Activated B cell treated with CpG ODN at 0.5 μM for 24 hours (primary cell): ENCODE results near the gene PEAK3. TPM values are rescaled to one million over a fixed set of nuclear protein-coding genes. Genes with fewer than 3 reads are reported as not detected.
A peak's percentile ranks its signal among the peaks of the same experiment; 100 is the strongest.

Experiments
- ATAC-seq: fragments of 200-7000 bp; cut with Tn5 transposase; one replicate; pipeline ENCODE4 v1.10.0; 2021; ENCODE audit warnings: low read depth, mild to moderate bottlenecking, moderate library complexity
- CTCF ChIA-PET: fragments of 350-600 bp; sonication (Branson Sonifier 250); formaldehyde crosslinking; loops from one replicate; lab custom pipeline; 2021; ENCODE audit warnings: antibody characterized with exemption; lab: Charles Lee
- POLR2A ChIA-PET: fragments of 350-600 bp; sonication (Branson Sonifier 250); formaldehyde crosslinking; loops from one replicate; lab custom pipeline; 2021; ENCODE audit warnings: antibody characterized with exemption; lab: Charles Lee
- DNase-seq: peaks from one replicate; pipeline ENCODE4 v3.0.0; 2022
- H3K27ac Mint-ChIP-seq: one replicate; pipeline ENCODE4 v1.8.0; 2020; ENCODE audit warnings: mixed read lengths
- H3K27me3 Mint-ChIP-seq: one replicate; pipeline ENCODE4 v1.8.0; 2021; ENCODE audit warnings: mixed read lengths
- H3K36me3 Mint-ChIP-seq: one replicate; pipeline ENCODE4 v1.8.0; 2021; ENCODE audit warnings: low read depth, mixed read lengths
- H3K4me1 Mint-ChIP-seq: one replicate; pipeline ENCODE4 v1.8.0; 2021; ENCODE audit warnings: mixed read lengths
- H3K4me3 Mint-ChIP-seq: one replicate; pipeline ENCODE4 v1.8.0; 2020; ENCODE audit warnings: mild to moderate bottlenecking, mixed read lengths
- H3K9me3 Mint-ChIP-seq: one replicate; pipeline ENCODE4 v1.8.0; 2020; ENCODE audit warnings: mixed read lengths
- CTCF ChIP-seq: fragments of 200-600 bp; IDR thresholded peaks from one replicate; pipeline ENCODE4 v1.8.0; 2022; ENCODE audit warnings: antibody characterized with exemption, mild to moderate bottlenecking
- intact Hi-C: fragments of 100-400 bp; cut with micrococcal nuclease; formaldehyde crosslinking; loops from one replicate; pipeline ENCODE4 v1.15.1; 2024
- total RNA-seq: library from RNA; stranded (reverse); gene quantifications from 2 replicates; pipeline ENCODE4 v1.2.3, GENCODE V29; 2022

The PEAK3 gene
- total RNA-seq, 1 donor from 2014 or later: 0.09 TPM

DNA sequence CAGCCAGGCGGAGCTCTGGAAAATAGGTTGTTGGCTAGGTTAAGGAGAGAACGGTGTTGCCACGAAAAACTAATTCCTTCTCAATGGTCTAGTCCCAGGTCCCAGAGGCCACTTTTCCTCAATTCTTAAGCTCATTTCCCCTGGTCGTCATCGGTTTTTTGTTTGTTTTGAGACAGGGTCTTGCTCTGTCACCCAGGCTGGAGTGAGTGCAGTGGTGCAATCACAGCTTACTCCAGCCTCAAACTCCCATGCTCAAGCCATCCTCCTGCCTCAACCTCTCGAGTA, 44.2 kb downstream of the PEAK3 start:
- TF ChIP-seq CTCF: no peak
- H3K9me3 Mint-ChIP-seq: no peaks in the 10 kb centered on the region
- DNase-seq: no peak
- H3K4me3 Mint-ChIP-seq: peak overlapping the region; percentile 99
- peaks cover 50% of the 10 kb centered on the region for H3K36me3 Mint-ChIP-seq
- ATAC-seq: no peak
- ChIA-PET POLR2A (interaction anchor here (0.6 to 9.7 kb wide), 15 partner anchors 10 to 306 kb away, joined by 3 to 103 read pairs (median 4); no protein-coding TSS in a partner anchor), CTCF (interaction anchor here (1.0 to 2.3 kb wide), 2 partner anchors 36 to 82 kb away, joined by 4 to 6 read pairs; no protein-coding TSS in a partner anchor)
- no peaks in the 10 kb centered on the region for H3K27me3 Mint-ChIP-seq
- H3K4me1 Mint-ChIP-seq: peaks cover 79% of the 10 kb centered on the region
- intact Hi-C loops: no loop called here
- peak overlapping the region; percentile 99 for H3K27ac Mint-ChIP-seq

DNA sequence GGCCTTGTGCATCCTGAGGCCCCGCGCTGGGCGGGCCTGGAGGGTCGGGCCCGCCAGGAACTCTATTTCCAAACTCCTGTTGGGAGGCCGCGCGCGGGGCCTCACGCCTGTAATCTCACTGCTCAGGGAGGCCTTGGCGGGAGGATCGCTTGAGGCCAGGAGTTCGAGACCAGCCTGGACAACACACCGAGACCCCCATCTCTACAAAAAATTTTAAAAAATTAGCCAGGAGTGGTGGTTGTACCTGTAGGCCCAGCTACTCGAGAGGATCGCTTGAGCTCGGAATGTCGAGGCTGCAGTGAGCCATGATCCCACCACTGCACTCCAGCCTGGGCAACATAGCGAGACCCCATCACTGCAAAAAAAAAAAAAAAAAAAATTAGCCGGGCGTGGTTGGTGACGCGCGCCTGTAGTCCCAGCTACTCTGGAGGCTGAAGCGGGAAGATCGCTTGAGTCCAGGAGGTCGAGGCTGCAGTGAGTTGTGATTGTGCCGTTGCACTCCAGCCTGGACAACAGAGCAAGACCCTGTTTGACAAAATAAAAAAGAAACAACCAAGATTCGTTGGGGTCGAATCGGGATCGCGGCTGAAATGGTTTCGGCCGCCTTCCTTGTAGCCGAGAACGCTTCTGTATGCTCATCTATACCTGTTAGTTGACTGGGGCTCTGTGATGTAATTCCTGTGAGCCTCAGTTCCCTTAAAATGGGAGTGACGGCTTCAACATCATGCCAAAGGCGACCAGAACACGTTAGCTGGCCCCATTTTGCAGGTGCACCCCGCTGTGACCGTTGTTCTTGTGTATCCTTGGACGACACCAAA, 44.7 kb downstream of the PEAK3 start:
- intact Hi-C loops: no loop called here
- POLR2A ChIA-PET: interaction anchor here (0.5 to 9.7 kb wide), 17 partner anchors 10 to 370 kb away, joined by 3 to 103 read pairs (median 4); partner anchors contain the start of gene GADD45B
- DNase-seq: no peak
- Mint-ChIP-seq H3K27ac (peak overlapping the region; percentile 99), H3K27me3 (no peaks in the 10 kb centered on the region), H3K9me3 (no peaks in the 10 kb centered on the region), H3K36me3 (peaks cover 50% of the 10 kb centered on the region), H3K4me1 (peaks cover 74% of the 10 kb centered on the region), H3K4me3 (peak overlapping the region; percentile 99)
- CTCF ChIA-PET: interaction anchor here (1.0 to 2.3 kb wide), 2 partner anchors 37 to 81 kb away, joined by 4 to 6 read pairs; no protein-coding TSS in a partner anchor
- TF ChIP-seq CTCF: no peak
- ATAC-seq: no peak

DNA sequence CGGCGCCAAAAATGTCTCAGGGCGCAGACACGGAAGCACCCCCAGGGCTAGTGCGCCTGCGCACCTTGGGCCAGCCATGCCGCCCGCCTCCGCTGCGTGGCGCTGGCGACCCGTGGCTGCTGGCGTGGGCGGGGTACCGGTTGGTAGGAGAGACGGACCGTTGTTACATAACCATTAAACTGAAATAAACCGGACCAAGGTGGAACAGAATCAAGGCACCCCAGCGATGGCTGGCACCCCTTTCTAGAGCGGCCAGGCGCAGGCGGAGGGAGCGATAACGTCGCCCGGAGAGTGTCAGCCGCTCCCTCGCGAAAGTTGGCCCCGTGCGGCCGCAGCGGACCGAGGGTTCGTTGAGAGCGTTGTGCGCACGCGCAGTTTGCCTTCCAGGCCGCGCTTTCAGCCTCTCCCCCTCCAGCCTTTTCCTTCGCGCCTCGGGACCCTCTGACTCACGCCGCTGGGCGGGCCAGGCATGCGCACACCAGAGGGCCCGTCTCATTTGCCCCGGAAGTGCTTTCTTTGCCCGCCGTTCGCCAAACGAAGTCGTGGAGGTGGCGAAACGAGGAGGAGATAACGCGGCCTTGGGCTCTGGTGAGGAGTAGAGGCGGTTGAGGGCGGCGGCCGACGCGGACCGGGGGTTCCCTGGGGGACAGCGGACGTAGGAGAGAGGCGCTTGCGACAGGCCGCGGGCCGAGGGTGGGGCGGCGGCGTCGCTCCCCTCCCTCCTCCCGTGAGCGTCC, 45.5 kb downstream of the PEAK3 start, which contains the start of the genes PLEKHJ1 and SF3A2:
PLEKHJ1 (minus strand) TSS at position 16 of the 737 bp plus-strand sequence. CDS start 81 bp downstream, outside the sequence.
SF3A2 (plus strand) TSS at position 511 of the 737 bp plus-strand sequence. CDS start 6,595 bp downstream, outside the sequence.
- H3K9me3 Mint-ChIP-seq: no peaks in the 10 kb centered on the region
- DNase-seq (peak; percentile 100), ATAC-seq (peak; percentile 82)
- H3K4me1 Mint-ChIP-seq: peaks cover 69% of the 10 kb centered on the region
- H3K27ac Mint-ChIP-seq: peak within 1 kb of the TSS; percentile 99
- ChIA-PET CTCF (interaction anchor here (0.7 to 1.5 kb wide), 9 partner anchors 9 to 384 kb away, joined by 3 to 7 read pairs (median 4); no protein-coding TSS in a partner anchor), POLR2A (interaction anchor here (0.6 to 9.7 kb wide), 22 partner anchors 8 to 1840 kb away, joined by 3 to 103 read pairs (median 4); partner anchors contain the start of genes AP3D1, GADD45B, LSM7 and SPPL2B)
- peaks cover 51% of the 10 kb centered on the region for H3K36me3 Mint-ChIP-seq
- TF ChIP-seq CTCF: no peak
- peak within 1 kb of the TSS; percentile 99 for H3K4me3 Mint-ChIP-seq
- no peaks in the 10 kb centered on the region for H3K27me3 Mint-ChIP-seq
- intact Hi-C loops: loop anchor here (1.0 kb wide), 13 partner anchors 17 to 401 kb away; partner anchors contain the start of genes LMNB2 and TIMM13

GRCh38 chr19:2236064-2236313, 46.0 kb downstream of the PEAK3 start:
- ChIA-PET POLR2A (interaction anchor here (0.6 to 9.7 kb wide), 23 partner anchors 8 to 1841 kb away, joined by 3 to 103 read pairs (median 4); partner anchors contain the start of genes AP3D1, GADD45B, LSM7 and SPPL2B), CTCF (interaction anchor here (0.6 to 1.5 kb wide), 10 partner anchors 8 to 385 kb away, joined by 3 to 7 read pairs (median 4); no protein-coding TSS in a partner anchor)
- H3K4me1 Mint-ChIP-seq: peaks cover 65% of the 10 kb centered on the region
- peaks cover 51% of the 10 kb centered on the region for H3K36me3 Mint-ChIP-seq
- no peak for TF ChIP-seq CTCF
- peak overlapping the region; percentile 99 for H3K27ac Mint-ChIP-seq
- DNase-seq: no peak
- H3K4me3 Mint-ChIP-seq: peak overlapping the region; percentile 99
- no peak for ATAC-seq
- intact Hi-C loops: loop anchor here (1.0 kb wide), 13 partner anchors 17 to 401 kb away; partner anchors contain the start of genes LMNB2 and TIMM13
- no peaks in the 10 kb centered on the region for H3K27me3 Mint-ChIP-seq
- no peaks in the 10 kb centered on the region for H3K9me3 Mint-ChIP-seq
